ENCODE measurements around the gene P2RX5.
A peak's percentile ranks its signal among the peaks of the same experiment; 100 is the strongest.

DNA sequence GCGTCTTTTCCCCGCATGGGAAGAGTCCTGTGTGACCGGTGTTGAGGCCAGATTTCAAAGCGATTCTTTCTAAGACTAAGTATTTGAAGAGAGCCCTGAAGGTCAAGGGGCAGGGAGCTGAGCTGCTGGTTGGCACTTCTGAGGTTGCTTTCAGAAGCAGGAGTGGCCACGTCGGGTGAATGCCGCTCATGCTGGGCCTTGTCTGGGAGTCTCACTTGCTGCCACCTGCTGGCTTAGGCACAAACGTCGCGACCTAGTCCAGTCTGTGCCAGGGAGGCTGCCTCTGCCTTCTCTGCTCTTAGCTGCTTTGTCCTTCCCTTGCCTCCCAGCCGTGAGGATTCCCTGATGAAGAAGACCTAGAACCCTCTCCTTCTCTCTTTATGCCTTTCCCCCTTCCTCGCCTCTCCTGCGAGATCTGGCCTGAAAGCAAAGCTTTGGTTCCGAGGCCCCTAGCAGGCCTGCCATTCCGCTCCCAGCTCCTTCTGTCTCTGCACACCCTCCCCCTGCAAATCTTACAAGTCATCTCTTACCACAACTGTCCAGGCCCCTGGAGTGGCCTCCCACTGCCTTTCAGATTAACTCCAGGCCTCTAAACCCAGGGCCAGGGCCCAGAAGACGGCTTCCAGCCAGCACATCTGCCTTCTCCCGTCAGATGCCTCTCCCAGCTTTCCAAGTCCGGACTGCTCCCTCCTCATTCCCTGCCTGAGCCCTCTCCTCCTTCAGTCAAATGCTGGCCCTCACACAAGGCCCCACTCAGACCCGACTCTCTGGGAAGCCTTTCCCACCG, 48.0 kb downstream of the P2RX5 start:
- TF ChIP-seq, protein P1, sequence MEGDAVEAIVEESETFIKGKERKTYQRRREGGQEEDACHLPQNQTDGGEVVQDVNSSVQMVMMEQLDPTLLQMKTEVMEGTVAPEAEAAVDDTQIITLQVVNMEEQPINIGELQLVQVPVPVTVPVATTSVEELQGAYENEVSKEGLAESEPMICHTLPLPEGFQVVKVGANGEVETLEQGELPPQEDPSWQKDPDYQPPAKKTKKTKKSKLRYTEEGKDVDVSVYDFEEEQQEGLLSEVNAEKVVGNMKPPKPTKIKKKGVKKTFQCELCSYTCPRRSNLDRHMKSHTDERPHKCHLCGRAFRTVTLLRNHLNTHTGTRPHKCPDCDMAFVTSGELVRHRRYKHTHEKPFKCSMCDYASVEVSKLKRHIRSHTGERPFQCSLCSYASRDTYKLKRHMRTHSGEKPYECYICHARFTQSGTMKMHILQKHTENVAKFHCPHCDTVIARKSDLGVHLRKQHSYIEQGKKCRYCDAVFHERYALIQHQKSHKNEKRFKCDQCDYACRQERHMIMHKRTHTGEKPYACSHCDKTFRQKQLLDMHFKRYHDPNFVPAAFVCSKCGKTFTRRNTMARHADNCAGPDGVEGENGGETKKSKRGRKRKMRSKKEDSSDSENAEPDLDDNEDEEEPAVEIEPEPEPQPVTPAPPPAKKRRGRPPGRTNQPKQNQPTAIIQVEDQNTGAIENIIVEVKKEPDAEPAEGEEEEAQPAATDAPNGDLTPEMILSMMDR (IDR thresholded peaks at IDR 0.05; ENCODE audit: insufficient read depth, low read length, poor library complexity, severe bottlenecking): peak; percentile 9
- TF ChIP-seq EZH2phosphoT487 (conservative IDR thresholded peaks at IDR 0.05; ENCODE audit: low read length): no peak
